GM18526 (cell line): ENCODE data around the gene FAM120AOS.

Source experiments
- POLR2A ChIP-seq: IDR thresholded peaks from 3 replicates; pipeline ENCODE4 v1.6.1; 2011; ENCODE audit not compliant: insufficient read length; ENCODE audit errors: extremely low read depth

Gene FAM120AOS

GRCh38 chr9:93473411-93473810, 20.0 kb upstream of the FAM120AOS start:
- no peak for TF ChIP-seq POLR2A

- no peak for TF ChIP-seq POLR2A
These were observed 17.7 kb upstream of the FAM120AOS start for GRCh38 chr9:93471124-93471523.

GRCh38 chr9:93470391-93470790, 17.0 kb upstream of the FAM120AOS start:
- no peak for TF ChIP-seq POLR2A

- TF ChIP-seq POLR2A: no peak
These were observed 15.5 kb upstream of the FAM120AOS start for GRCh38 chr9:93468763-93469456.

- no peak for TF ChIP-seq POLR2A
These were observed 14.1 kb upstream of the FAM120AOS start for GRCh38 chr9:93467462-93467861.

GRCh38 chr9:93467062-93467416, 13.7 kb upstream of the FAM120AOS start:
- TF ChIP-seq POLR2A: no peak

GRCh38 chr9:93466416-93467061, 13.2 kb upstream of the FAM120AOS start:
- no peak for TF ChIP-seq POLR2A

GRCh38 chr9:93465855-93466254, 12.5 kb upstream of the FAM120AOS start:
- TF ChIP-seq POLR2A: no peak

GRCh38 chr9:93464876-93465275, 11.5 kb upstream of the FAM120AOS start:
- TF ChIP-seq POLR2A: no peak

- TF ChIP-seq POLR2A: no peak
These were observed 11.0 kb upstream of the FAM120AOS start for GRCh38 chr9:93464395-93464794.

- no peak for TF ChIP-seq POLR2A
These were observed 10.4 kb upstream of the FAM120AOS start for GRCh38 chr9:93463638-93464248.

- TF ChIP-seq POLR2A: no peak
These were observed 8.4 kb upstream of the FAM120AOS start for GRCh38 chr9:93461821-93462220.

GRCh38 chr9:93461414-93461743, 8.0 kb upstream of the FAM120AOS start:
- TF ChIP-seq POLR2A: no peak

- no peak for TF ChIP-seq POLR2A
These were observed 7.5 kb upstream of the FAM120AOS start for GRCh38 chr9:93460689-93461413.

GRCh38 chr9:93459432-93459847, 6.1 kb upstream of the FAM120AOS start:
- TF ChIP-seq POLR2A: no peak

- no peak for TF ChIP-seq POLR2A
These were observed 5.3 kb upstream of the FAM120AOS start for GRCh38 chr9:93458712-93459111.
